Keratinocyte (primary cell): Measurements from ENCODE around the gene C1QTNF5. TPM values are rescaled to one million over a fixed set of nuclear protein-coding genes. Genes with fewer than 3 reads are reported as not detected.

Experiments
- DNase-seq: peaks from one replicate; pipeline ENCODE4 v3.0.0-alpha.2; 2011; ENCODE audit warnings: low read depth, missing footprints, low spot score
- FAIRE-seq: peaks from 2 replicates; lab custom pipeline; 2011; peaks lifted over from hg19 to GRCh38; lab: Jason Lieb, UNC
- H2AFZ ChIP-seq: 2 replicates; pipeline ENCODE4 v1.6.0; 2012; ENCODE audit warnings: low read length, control low read depth, inconsistent platforms; ENCODE audit not compliant: control insufficient read depth
- H3K27ac ChIP-seq: 2 replicates; pipeline ENCODE4 v1.5.1; 2011; ENCODE audit warnings: low read length; ENCODE audit not compliant: control insufficient read depth, insufficient read depth
- H3K27me3 ChIP-seq: 3 replicates; pipeline ENCODE4 v1.6.0; 2011; ENCODE audit warnings: low read length; ENCODE audit not compliant: control insufficient read depth, insufficient read depth; ENCODE audit errors: extremely low read depth
- H3K36me3 ChIP-seq, 2 experiments: 2 replicates in 1 of 2; 3 replicates in 1 of 2; pipeline ENCODE4 v1.5.1; 2011; ENCODE audit warnings: low read length in 2 of 2, mild to moderate bottlenecking in 1 of 2; ENCODE audit not compliant: control insufficient read depth in 2 of 2, insufficient read depth in 2 of 2; ENCODE audit errors: extremely low read depth in 1 of 2
- H3K4me1 ChIP-seq: 3 replicates; pipeline ENCODE4 v1.5.1; 2011; ENCODE audit warnings: low read length; ENCODE audit not compliant: control insufficient read depth, insufficient read depth; ENCODE audit errors: extremely low read depth
- H3K4me2 ChIP-seq: 3 replicates; pipeline ENCODE4 v1.6.0; 2011; ENCODE audit warnings: low read depth, low read length; ENCODE audit not compliant: control insufficient read depth, insufficient read depth; ENCODE audit errors: extremely low read depth
- H3K4me3 ChIP-seq, 3 experiments: fragments of 200-600 bp in 1 of 3; sonication (generic) in 1 of 3; 2 replicates in 2 of 3; 3 replicates in 1 of 3; pipeline ENCODE4 v1.5.1; 2011 to 2016; ENCODE audit warnings: low read length in 3 of 3, mild to moderate bottlenecking in 3 of 3, control low read depth in 2 of 3, inconsistent platforms in 1 of 3, low read depth in 1 of 3, mixed read lengths in 1 of 3, mixed run types in 1 of 3, moderate library complexity in 1 of 3; ENCODE audit not compliant: control insufficient read depth in 2 of 3, insufficient read depth in 2 of 3; ENCODE audit errors: extremely low read depth in 1 of 3
- H3K79me2 ChIP-seq: 2 replicates; pipeline ENCODE4 v1.6.0; 2012; ENCODE audit warnings: low read length; ENCODE audit not compliant: control insufficient read depth, insufficient read depth
- H3K9ac ChIP-seq: 3 replicates; pipeline ENCODE4 v1.6.0; 2011; ENCODE audit warnings: low read length; ENCODE audit not compliant: control insufficient read depth, insufficient read depth; ENCODE audit errors: extremely low read depth
- H3K9me1 ChIP-seq: 3 replicates; pipeline ENCODE4 v1.6.0; 2011; ENCODE audit warnings: low read length; ENCODE audit not compliant: control insufficient read depth, insufficient read depth; ENCODE audit errors: extremely low read depth
- H3K9me3 ChIP-seq: 2 replicates; pipeline ENCODE4 v1.5.1; 2012; ENCODE audit warnings: low read depth, low read length; ENCODE audit not compliant: control insufficient read depth
- H4K20me1 ChIP-seq: 3 replicates; pipeline ENCODE4 v1.6.0; 2011; ENCODE audit warnings: low read length; ENCODE audit not compliant: control insufficient read depth, insufficient read depth; ENCODE audit errors: extremely low read depth
- CTCF ChIP-seq, 3 experiments: IDR thresholded peaks in 1 of 3; conservative IDR thresholded peaks in 1 of 3; optimal IDR thresholded peaks in 1 of 3; 2 replicates in 2 of 3; 3 replicates in 1 of 3; pipeline versions ENCODE3 to v1.5.1; 2011; ENCODE audit warnings: low read length in 3 of 3, mild to moderate bottlenecking in 3 of 3, moderate library complexity in 2 of 3, control low read depth in 1 of 3, inconsistent platforms in 1 of 3; ENCODE audit not compliant: insufficient read depth in 2 of 3; ENCODE audit errors: extremely low read depth in 1 of 3
- EZH2 ChIP-seq: IDR thresholded peaks from one replicate; pipeline ENCODE4 v1.6.1; 2012; ENCODE audit warnings: inconsistent platforms, mild to moderate bottlenecking, low read length, moderate library complexity
- dilution Hi-C: fragments of 300-500 bp; cut with MboI; formaldehyde crosslinking; loops from one replicate; pipeline ENCODE4 v1.7.0; 2020; ENCODE audit warnings: low sequenced_read_pairs; ENCODE audit not compliant: extremely low pct_ligation_motif_present
- polyA plus RNA-seq, 5 experiments: library from polyadenylated mRNA; depleted of rRNA in 3 of 5; stranded (reverse) in 3 of 5; stranded (forward) in 1 of 5; unstranded in 1 of 5; fragments of >200 nt; gene quantifications; 1 replicate in 1 of 5; 2 replicates in 3 of 5; 3 replicates in 1 of 5; pipeline versions ENCODE4 v1.2.1 to v1.2.3, GENCODE V29; 2011 to 2012; ENCODE audit warnings: missing spikeins in 2 of 5, low read depth in 1 of 5, low replicate concordance in 1 of 5

The C1QTNF5 gene
- polyA plus RNA-seq, 1 donor (not counting 4 experiments of a cell fraction or from before 2014, with no cell fraction given): not detected

GRCh38 chr11:119305556-119306372, 34.9 kb downstream of the C1QTNF5 start:
- Histone ChIP-seq H3K27me3 (no peaks in the 10 kb centered on the region), H3K9ac (no peak overlapping the region), H4K20me1 (no peaks in the 10 kb centered on the region), H3K9me1 (peaks cover under 1% of the 10 kb centered on the region), H3K36me3 (peaks cover 31 to 48% of the 10 kb centered on the region in 2 experiments), H2AFZ (no peak overlapping the region), H3K79me2 (no peaks in the 10 kb centered on the region), H3K9me3 (no peaks in the 10 kb centered on the region), H3K4me1 (peaks cover 16% of the 10 kb centered on the region), H3K27ac (no peak overlapping the region), H3K4me3 (no peak overlapping the region), H3K4me2 (no peak overlapping the region)
- TF ChIP-seq EZH2 (no peak), CTCF (optimal IDR thresholded peaks at IDR 0.05 in 1 of 3, IDR thresholded peaks at IDR 0.05 in 1 of 3, conservative IDR thresholded peaks at IDR 0.05 in 1 of 3; ENCODE audit: extremely low read depth in 1 of 3, insufficient read depth in 2 of 3, low read length in 3 of 3) (no peak)
- DNase-seq (no peak), FAIRE-seq (no peak)
- dilution Hi-C loops: no loop called here

GRCh38 chr11:119303227-119303718, 37.4 kb downstream of the C1QTNF5 start:
- FAIRE-seq (no peak), DNase-seq (no peak)
- peaks cover 8% of the 10 kb centered on the region for H3K4me1 ChIP-seq
- TF ChIP-seq EZH2 (no peak), CTCF (optimal IDR thresholded peaks at IDR 0.05 in 1 of 3, IDR thresholded peaks at IDR 0.05 in 1 of 3, conservative IDR thresholded peaks at IDR 0.05 in 1 of 3; ENCODE audit: extremely low read depth in 1 of 3, insufficient read depth in 2 of 3, low read length in 3 of 3) (no peak)
- no peaks in the 10 kb centered on the region for H3K9me3 ChIP-seq
- no peaks in the 10 kb centered on the region for H4K20me1 ChIP-seq
- no peaks in the 10 kb centered on the region for H3K9me1 ChIP-seq
- no peak overlapping the region for H3K4me2 ChIP-seq
- H2AFZ ChIP-seq: no peak overlapping the region
- H3K27me3 ChIP-seq: no peaks in the 10 kb centered on the region
- no peak overlapping the region for H3K27ac ChIP-seq
- no peak overlapping the region for H3K9ac ChIP-seq
- no peak overlapping the region for H3K4me3 ChIP-seq
- H3K79me2 ChIP-seq: no peaks in the 10 kb centered on the region
- dilution Hi-C loops: no loop called here
- peaks cover 34 to 63% of the 10 kb centered on the region in 2 experiments for H3K36me3 ChIP-seq
